Cerebellar cortex (tissue), 1 donor: ENCODE results near the gene MDK.

Experiments used
- DNase-seq: peaks from one replicate; pipeline ENCODE4 v3.0.0-alpha.2; 2015; ENCODE audit warnings: low spot score

The MDK gene

GRCh38 chr11:46347637-46348311 is 33.7 kb upstream of the MDK start:
- DNase-seq: no peak

GRCh38 chr11:46348566-46349401 is 32.7 kb upstream of the MDK start:
- peak; percentile 26 for DNase-seq

DNA sequence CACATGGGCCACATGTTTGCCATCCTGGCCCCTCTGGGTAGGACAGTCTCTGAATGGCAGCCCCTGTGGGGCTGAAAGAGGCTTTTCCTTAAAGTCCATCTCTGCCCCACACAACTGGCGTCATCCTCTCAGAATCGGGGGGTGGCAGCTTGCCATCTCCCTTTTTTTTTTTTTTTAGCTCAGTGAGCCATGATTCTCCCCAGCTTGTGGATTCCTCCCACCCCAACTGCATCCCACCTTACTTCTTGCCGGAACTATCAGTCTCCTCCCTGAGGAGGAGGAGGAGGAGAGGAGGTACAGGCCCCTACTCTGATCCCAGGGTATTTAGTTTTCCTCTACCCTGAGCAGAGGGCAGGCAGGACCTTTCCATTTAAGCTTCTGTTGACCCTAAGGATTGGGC is 30.8 kb upstream of the MDK start:
- peak; percentile 28 for DNase-seq

DNA sequence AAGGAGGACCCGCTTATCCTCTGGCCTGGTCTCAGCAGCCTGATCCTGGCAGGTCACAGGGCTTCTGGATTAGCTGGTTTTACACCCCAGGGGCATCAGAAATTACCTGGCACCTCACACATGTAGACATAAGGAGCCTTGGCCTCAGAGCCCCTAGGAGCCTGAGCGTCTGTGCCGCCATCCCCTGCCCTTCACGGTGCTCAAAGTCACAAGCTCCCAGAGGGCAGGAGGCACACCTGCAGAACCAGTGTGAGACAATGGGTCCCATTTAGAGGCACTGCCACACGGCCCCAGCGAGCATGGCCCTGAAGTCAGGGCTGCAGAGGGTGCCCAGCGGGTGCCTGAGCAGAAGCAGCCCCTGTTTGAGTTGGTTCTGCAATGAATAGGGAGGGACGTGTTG is 30.3 kb upstream of the MDK start:
- DNase-seq: no peak

- no peak for DNase-seq
These were observed 29.9 kb upstream of the MDK start for GRCh38 chr11:46351606-46352005.

DNA sequence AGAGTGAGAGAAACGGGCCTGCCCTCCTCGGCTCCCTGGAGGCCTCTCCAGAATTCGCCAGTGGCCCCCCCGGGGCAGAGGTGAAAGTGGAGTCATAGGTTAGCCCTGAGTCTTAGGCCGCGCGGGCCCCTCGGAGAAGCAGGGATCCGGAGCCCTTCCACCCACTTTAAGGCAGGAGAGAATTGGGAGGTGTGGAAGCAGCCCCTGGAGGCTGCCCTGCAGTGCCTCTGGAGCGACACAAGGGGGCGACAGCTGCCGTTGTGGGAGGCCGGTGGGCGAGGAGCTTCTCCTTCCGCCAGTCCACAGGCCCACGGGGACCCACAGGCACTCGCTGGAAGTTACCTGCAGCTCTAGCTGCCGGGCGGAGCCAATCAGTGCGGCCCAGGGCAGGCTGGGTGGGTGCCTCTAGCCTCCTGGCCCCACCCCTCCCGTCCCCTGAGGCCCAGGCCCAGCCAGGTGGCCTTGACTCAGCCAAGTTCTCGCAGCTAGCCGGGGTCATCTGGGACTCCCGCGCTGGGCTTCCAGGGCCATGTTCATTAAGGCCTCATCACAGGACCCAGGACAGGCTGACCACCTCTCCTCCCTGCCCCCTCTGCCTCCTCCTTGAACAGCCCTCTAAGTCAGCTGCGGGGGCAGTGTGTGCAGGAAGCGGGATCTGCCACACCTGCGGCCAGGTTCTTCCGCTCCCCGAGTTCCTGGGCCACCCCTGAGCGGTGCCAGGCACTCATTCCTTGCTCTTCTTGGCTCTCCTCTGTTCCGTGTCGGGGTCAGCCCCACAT is 29.2 kb upstream of the MDK start:
- DNase-seq: peak; percentile 52

DNA sequence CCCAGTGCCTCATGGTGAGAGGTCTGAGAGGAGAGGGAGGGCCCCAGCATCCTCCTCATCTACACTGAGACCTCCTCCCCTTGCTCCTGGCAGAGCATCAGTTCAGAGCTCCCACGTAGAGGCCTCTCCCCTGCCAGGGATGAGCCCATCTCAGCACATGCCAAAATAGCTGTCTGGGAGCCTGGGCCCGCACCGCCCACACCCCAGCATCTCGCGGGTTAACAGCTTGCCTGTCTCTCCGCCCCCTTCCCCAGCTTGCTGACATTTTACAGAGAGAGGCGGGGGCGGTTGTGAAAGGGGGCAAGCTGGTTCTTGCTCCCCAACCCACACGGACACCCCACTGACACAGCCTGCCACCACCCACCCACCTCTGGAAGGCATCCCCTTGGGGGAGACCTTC is 27.8 kb upstream of the MDK start:
- DNase-seq: no peak

- no peak for DNase-seq
These were observed 24.5 kb upstream of the MDK start for GRCh38 chr11:46356924-46357482.

GRCh38 chr11:46357483-46357936 is 24.0 kb upstream of the MDK start:
- DNase-seq: peak; percentile 82

- DNase-seq: no peak
These were observed 21.5 kb upstream of the MDK start for GRCh38 chr11:46359953-46360352.

- no peak for DNase-seq
These were observed 20.6 kb upstream of the MDK start for GRCh38 chr11:46360878-46361277.

DNA sequence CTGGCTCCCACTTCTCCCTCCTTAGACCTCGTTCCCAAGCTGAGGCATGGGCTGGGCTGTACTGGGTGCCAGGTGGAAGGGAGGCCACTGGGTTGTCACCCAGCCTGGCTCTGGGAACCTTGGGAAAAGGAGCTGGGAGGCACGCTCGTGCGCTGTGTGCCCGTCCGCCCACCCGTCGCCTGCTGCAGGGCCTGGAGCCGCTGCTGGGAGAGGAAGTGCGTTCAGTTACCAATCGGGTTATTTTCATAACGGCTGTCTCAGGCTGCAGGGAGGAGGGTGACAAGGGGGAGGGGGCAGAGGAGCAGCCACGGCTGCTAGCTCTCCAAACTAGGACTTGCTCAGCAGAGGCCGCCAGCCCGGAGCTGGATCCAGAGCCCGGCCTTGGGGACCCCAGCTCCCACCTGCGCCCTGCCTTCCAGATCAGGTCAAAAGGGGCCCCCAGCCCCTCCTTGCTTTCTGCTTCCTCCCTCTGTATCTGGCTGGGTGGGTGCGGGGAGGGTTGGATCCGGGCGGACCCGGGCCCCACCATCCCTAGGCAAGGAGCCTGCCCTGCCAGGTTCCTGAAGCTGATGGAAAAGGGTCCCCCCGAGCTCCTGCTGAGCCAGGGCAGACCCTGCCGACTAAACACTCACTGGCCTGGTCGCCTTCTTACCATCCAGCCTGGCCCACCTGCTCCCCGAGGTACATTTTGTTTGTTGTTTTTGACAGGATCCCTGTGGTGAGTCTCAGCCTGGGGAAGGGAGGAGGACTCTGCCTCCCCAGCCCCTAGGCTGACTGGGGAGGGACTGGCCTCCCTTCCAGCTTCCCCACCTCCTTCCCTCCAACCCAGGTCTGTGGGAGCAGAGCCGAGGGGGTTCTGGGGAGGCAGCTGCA is 19.9 kb upstream of the MDK start:
- DNase-seq: peak; percentile 33

DNA sequence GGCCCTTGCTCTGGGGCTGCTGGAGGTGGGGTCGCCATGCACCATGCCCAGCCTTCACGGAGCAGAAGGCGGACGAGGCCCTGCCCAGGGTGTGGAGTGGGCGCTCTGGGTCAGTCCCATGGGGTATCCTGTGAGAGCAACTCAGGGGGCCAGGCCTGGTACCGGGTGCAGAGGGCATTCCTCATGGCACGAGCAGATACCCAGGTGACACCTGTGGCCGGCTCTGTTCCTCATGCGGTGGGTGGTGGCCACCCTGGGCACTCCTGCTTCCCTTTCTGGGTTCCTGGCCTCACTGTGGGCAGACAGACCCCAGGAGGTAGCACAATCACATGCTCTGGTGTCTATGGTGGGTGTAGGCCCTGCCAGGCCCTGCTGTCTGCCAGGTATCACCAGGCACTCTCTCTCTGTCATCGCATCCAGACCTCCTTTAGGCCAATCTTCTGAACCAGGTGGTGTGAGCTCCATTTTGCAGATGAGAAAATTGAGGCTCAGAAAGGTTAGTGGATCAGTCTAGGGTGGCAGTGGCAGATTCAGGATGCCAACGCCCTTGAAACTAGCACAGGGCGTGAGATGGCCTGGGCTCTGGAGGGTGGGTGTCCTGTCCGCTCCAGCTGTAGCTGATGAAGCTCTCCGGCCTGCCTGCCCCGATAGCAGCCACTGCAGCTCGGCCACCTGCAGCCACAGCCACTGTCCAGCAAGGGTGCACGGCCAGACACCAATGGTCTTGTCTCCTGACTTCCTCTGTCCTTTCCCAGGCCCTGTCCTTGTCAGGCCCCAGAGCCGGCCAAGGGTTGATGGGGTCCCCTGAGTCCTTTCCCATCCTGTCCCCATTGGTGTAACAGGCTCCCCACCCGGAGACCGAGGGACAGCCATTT is 19.1 kb upstream of the MDK start:
- DNase-seq: no peak

- DNase-seq: no peak
These were observed 18.4 kb upstream of the MDK start for GRCh38 chr11:46363031-46363407.

DNA sequence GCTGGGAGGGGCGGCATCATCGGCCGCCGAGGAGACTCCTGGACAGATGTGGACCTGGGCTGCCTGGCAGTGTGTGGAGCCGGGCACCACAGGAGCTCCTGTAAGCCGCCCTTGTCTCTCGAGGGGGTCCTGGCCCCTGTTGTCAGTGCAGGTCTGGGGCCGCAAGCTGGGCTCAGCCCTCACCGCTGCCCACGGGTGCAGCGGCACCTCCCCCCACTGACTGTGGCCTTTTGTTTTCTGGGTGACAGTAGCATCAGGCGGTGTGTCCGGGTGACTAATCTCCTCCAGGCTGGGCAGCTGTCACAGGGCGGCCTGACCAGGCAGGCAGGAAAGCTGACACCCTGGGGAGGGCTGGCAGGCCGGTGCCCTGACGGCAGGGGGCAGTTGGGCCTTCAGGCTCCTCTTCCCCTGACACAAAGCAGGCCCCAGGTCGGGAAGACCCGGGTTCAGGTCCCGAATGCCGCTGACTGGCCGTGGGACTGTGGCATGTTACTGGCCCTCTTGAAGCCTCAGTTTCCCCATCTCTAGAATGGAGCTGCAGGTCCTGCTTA is 17.9 kb upstream of the MDK start:
- no peak for DNase-seq

DNA sequence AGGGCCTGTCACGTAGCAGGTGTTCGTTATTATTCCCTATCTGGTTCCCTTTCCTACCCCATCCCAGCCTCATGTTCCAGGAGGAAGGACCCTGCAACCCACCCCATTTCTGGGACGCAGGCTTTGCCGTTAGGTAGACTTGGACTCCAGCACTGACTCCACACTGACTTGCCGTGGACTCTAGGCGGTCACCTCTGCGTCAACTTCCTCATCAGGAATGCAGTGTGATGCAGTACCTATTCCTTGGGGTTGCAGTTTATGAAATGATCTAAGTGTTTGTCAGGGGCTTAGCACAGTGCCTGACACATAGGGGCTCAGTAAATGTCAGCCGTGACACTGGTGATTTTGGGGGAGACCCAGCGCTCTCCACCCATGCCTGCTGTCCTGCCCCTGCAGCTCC is 17.4 kb upstream of the MDK start:
- no peak for DNase-seq

GRCh38 chr11:46364791-46365190 is 16.7 kb upstream of the MDK start:
- no peak for DNase-seq

DNA sequence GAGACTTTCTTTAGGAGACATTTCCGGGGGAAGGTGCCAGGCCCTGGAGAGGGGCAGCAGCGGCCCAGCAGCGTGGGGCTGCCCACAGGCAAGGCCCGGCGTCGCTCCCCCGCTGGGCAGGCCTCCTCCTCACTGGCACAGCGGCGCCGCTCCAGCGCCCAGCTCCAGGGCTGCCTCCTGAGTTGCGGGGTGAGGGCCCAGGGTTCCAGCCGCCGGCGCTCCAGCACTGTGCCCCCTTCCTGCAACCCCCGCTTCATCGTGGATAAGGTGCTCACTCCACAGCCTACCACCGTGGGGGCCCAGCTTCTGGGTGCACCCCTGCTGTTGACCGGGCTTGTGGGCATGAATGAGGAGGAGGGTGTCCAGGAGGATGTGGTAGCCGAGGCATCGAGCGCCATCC is 15.2 kb upstream of the MDK start:
- DNase-seq: no peak

GRCh38 chr11:46366661-46367161 is 14.8 kb upstream of the MDK start:
- DNase-seq: no peak
